H7 (cell line): ENCODE measurements around the gene GIMAP1. TPM values are rescaled to one million over a fixed set of nuclear protein-coding genes. Genes with fewer than 3 reads are reported as not detected.
"Not testable (repeated sequence)": the region's sequence is repeated elsewhere in the genome, so short reads cannot be mapped to it uniquely, and the experiment has no call there.

Experiments used
- DNase-seq: peaks from one replicate; pipeline ENCODE4 v3.0.0; 2012
- H3K27me3 ChIP-seq: 2 replicates; pipeline ENCODE4 v1.6.0; 2011; ENCODE audit warnings: mild to moderate bottlenecking, low read length; ENCODE audit not compliant: control insufficient read depth, insufficient read depth
- H3K36me3 ChIP-seq: replicated peaks from 2 replicates; pipeline ENCODE4 v1.5.1; 2011; ENCODE audit warnings: low read length; ENCODE audit not compliant: control insufficient read depth, insufficient read depth
- H3K4me3 ChIP-seq: 2 replicates; pipeline ENCODE4 v1.5.1; 2011; ENCODE audit warnings: low read depth, mild to moderate bottlenecking, control low read depth, low read length, moderate library complexity; ENCODE audit not compliant: insufficient read depth
- total RNA-seq: library from RNA; depleted of rRNA; stranded (reverse); fragments of >200 nt; shearing (Covaris generic); gene quantifications from 2 replicates; pipeline ENCODE4 v1.2.3, GENCODE V29; 2014; rRNA removed

Gene GIMAP1
- total RNA-seq = not detected in 2 replicates

- Histone ChIP-seq H3K27me3 (peaks cover 15% of the 10 kb centered on the region), H3K36me3 (no peaks in the 10 kb centered on the region)
- DNase-seq = no peak
Measured at GRCh38 chr7:150716368-150716767, at the start of gene GIMAP1. TSS of gene GIMAP1 (plus strand) at chr7:150716613. CDS start at chr7:150719048, 2,435 bp downstream.

GRCh38 chr7:150668472-150668911, 47.9 kb upstream of the GIMAP1 start:
- no peak overlapping the region for H3K4me3 ChIP-seq
- no peak for DNase-seq
- no peaks in the 10 kb centered on the region for H3K36me3 ChIP-seq
- H3K27me3 ChIP-seq = peaks cover 1% of the 10 kb centered on the region; the same call in 1 of the 2 replicates

More at GRCh38 chr7:150716368-150716767, at the start of gene GIMAP1:
- H3K4me3 ChIP-seq = no peak within 1 kb of the TSS

- no peak for DNase-seq
- no peaks in the 10 kb centered on the region for H3K36me3 ChIP-seq
- H3K27me3 ChIP-seq = peaks cover 1% of the 10 kb centered on the region; the same call in 1 of the 2 replicates
- no peak overlapping the region for H3K4me3 ChIP-seq
Measured at GRCh38 chr7:150668977-150669376, 47.4 kb upstream of the GIMAP1 start.

- H3K27me3 ChIP-seq, H3K36me3 ChIP-seq, DNase-seq, H3K4me3 ChIP-seq: not testable (repeated sequence)
Measured at GRCh38 chr7:150671798-150672585, 44.4 kb upstream of the GIMAP1 start.

GRCh38 chr7:150675714-150676113, 40.7 kb upstream of the GIMAP1 start:
- no peak for DNase-seq

GRCh38 chr7:150676276-150676675, 40.1 kb upstream of the GIMAP1 start:
- H3K4me3 ChIP-seq, DNase-seq, H3K36me3 ChIP-seq, H3K27me3 ChIP-seq: not testable (repeated sequence)

More at GRCh38 chr7:150675714-150676113, 40.7 kb upstream of the GIMAP1 start:
- Histone ChIP-seq H3K4me3 (no peak overlapping the region), H3K36me3 (no peaks in the 10 kb centered on the region), H3K27me3 (no peaks in the 10 kb centered on the region)

- H3K4me3 ChIP-seq, DNase-seq, H3K27me3 ChIP-seq, H3K36me3 ChIP-seq: not testable (repeated sequence)
Measured at GRCh38 chr7:150676854-150677253, 39.6 kb upstream of the GIMAP1 start.

GRCh38 chr7:150678601-150679000, 37.8 kb upstream of the GIMAP1 start:
- not testable (repeated sequence) for H3K4me3 ChIP-seq

GRCh38 chr7:150680364-150680763, 36.0 kb upstream of the GIMAP1 start:
- not testable (repeated sequence) for H3K27me3 ChIP-seq, H3K4me3 ChIP-seq, DNase-seq, H3K36me3 ChIP-seq

More at GRCh38 chr7:150678601-150679000, 37.8 kb upstream of the GIMAP1 start:
- not testable (repeated sequence) for DNase-seq, H3K27me3 ChIP-seq, H3K36me3 ChIP-seq

- no peak for DNase-seq
- Histone ChIP-seq H3K36me3 (no peaks in the 10 kb centered on the region), H3K27me3 (no peaks in the 10 kb centered on the region; the same call in 1 of the 2 replicates), H3K4me3 (no peak within 1 kb of the TSS)
Measured at GRCh38 chr7:150685219-150686029, 31.0 kb upstream of the GIMAP1 start, which contains the start of gene GIMAP2. TSS of gene GIMAP2 (plus strand) at chr7:150685706. CDS start at chr7:150687060, 1,354 bp downstream.

GRCh38 chr7:150686030-150686631, 30.3 kb upstream of the GIMAP1 start:
- Histone ChIP-seq H3K4me3 (no peak overlapping the region), H3K27me3 (no peaks in the 10 kb centered on the region; the same call in 1 of the 2 replicates), H3K36me3 (no peaks in the 10 kb centered on the region)
- no peak for DNase-seq

- H3K27me3 ChIP-seq = no peaks in the 10 kb centered on the region; the same call in 1 of the 2 replicates
- no peaks in the 10 kb centered on the region for H3K36me3 ChIP-seq
- DNase-seq = no peak
- H3K4me3 ChIP-seq = no peak overlapping the region
Measured at GRCh38 chr7:150688630-150689029, 27.8 kb upstream of the GIMAP1 start.

GRCh38 chr7:150695654-150696053, 20.8 kb upstream of the GIMAP1 start:
- Histone ChIP-seq H3K4me3 (no peak overlapping the region), H3K27me3 (no peaks in the 10 kb centered on the region; the same call in 1 of the 2 replicates), H3K36me3 (no peaks in the 10 kb centered on the region)
- no peak for DNase-seq

GRCh38 chr7:150703209-150703608, 13.2 kb upstream of the GIMAP1 start:
- DNase-seq = no peak
- H3K4me3 ChIP-seq = no peak overlapping the region
- H3K27me3 ChIP-seq = no peaks in the 10 kb centered on the region
- no peaks in the 10 kb centered on the region for H3K36me3 ChIP-seq
